Esophagus muscularis mucosa (tissue), 4 donors: Measurements from ENCODE around the gene IL21R. TPM values are rescaled to one million over a fixed set of nuclear protein-coding genes. Genes with fewer than 3 reads are reported as not detected.

ENCODE experiments used
- DNase-seq: peaks from one replicate; pipeline ENCODE4 v3.0.0-alpha.2; 2017; ENCODE audit errors: extremely low spot score
- H3K27ac ChIP-seq, 4 donors: fragments of 200-600 bp; sonication (generic); replicated peaks in 1 of 4; 1 replicate in 3 of 4; 2 replicates in 1 of 4; pipeline ENCODE4 v1.5.1; 2016 to 2019; ENCODE audit warnings: mild to moderate bottlenecking in 1 of 4
- H3K27me3 ChIP-seq, 4 donors: fragments of 200-600 bp; sonication (generic); one replicate each; pipeline versions ENCODE4 v1.5.1 to v1.6.0; 2016 to 2019
- H3K36me3 ChIP-seq, 4 donors: fragments of 200-600 bp; sonication (generic); one replicate each; pipeline ENCODE4 v1.5.1; 2016 to 2019
- H3K4me1 ChIP-seq, 4 donors: fragments of 200-600 bp; sonication (generic); one replicate each; pipeline ENCODE4 v1.5.1; 2016 to 2019
- H3K4me3 ChIP-seq, 4 donors: fragments of 200-600 bp; sonication (generic); 1 replicate in 2 of 4; 2 replicates in 2 of 4; pipeline ENCODE4 v1.5.1; 2016 to 2019; ENCODE audit warnings: mild to moderate bottlenecking in 4 of 4, moderate library complexity in 1 of 4
- H3K9me3 ChIP-seq, 4 donors: fragments of 200-600 bp; sonication (generic); 1 replicate in 3 of 4; 2 replicates in 1 of 4; pipeline ENCODE4 v1.5.1; 2016 to 2019
- EP300 ChIP-seq: sonication (generic); formaldehyde crosslinking; IDR thresholded peaks from one replicate; pipeline ENCODE4 v1.6.1; 2017; ENCODE audit warnings: antibody characterized with exemption
- POLR2A ChIP-seq: fragments of 450-650 bp; IDR thresholded peaks from one replicate; pipeline ENCODE4 v1.6.1; 2017; ENCODE audit warnings: antibody characterized with exemption, moderate library complexity, mild to moderate bottlenecking, low read depth
- POLR2AphosphoS5 ChIP-seq, 2 donors: sonication (generic); formaldehyde crosslinking; IDR thresholded peaks; one replicate each; pipeline ENCODE4 v1.6.1; 2017; ENCODE audit warnings: antibody characterized with exemption in 2 of 2
- WGBS: methylation state at CpG from one replicate; pipeline ENCODE4 v1.1.5; 2018; 5-methylcytosine and 5-hydroxymethylcytosine counted together
- intact Hi-C: fragments of 100-400 bp; cut with DNase I; formaldehyde crosslinking; loops from one replicate; pipeline ENCODE4 v1.15.1; 2023
- total RNA-seq, 4 donors: library from RNA; depleted of rRNA; stranded (reverse); fragments of >200 nt; gene quantifications; one replicate each; pipeline versions ENCODE4 v1.1.0 to v1.2.1, GENCODE V29; 2016
- TF ChIP-seq, protein P1 (sequence below), 3 experiments: fragments of 200-600 bp in 2 of 3; fragments of 450-650 bp in 1 of 3; sonication (generic) in 2 of 3; IDR thresholded peaks; one replicate each; pipeline ENCODE4 v1.5.1; 2017 to 2019; ENCODE audit warnings: antibody characterized with exemption in 3 of 3, mild to moderate bottlenecking in 2 of 3, moderate library complexity in 1 of 3

The IL21R gene
- total RNA-seq, 4 donors from 2014 or later = under 0.01 to 0.50 (median 0.17) TPM; not detected in 1

DNA sequence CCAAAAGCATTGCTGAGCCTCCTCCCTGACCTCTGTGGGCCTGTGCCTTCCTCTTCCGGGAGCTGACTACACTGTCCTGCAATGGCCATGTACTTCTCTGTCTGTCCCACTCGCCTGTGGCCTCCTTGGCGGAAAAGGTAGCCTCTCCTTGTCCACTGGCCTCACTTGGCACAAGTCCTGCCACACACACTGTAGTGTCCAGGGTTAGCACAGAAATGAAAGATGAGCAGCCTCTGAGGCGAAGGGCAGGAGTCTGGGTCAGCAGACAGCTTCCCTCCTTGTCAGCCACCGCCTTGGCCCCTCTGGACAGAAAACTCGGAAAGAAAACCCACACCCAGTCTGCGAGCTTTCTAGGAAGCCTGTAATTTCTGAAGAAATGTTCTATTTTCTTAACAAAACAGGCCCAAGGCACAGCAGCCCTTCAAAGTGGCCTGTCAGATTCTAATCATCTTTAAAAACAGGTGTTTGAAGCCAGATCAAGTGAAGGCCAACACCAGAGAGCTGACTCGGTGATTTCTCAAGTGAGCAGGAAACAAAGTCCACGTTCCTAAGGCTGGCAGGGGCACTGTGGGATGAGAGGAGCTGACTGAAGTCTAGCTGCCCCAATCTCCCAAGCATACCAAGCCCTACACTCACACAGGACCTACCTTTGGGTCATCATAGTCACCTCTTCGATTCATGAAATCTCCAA is 80.6 kb downstream of the IL21R start:
- WGBS = 91% methylated on average over 10 of the region's 10 CpGs

GRCh38 chr16:27483088-27483437 is 81.1 kb downstream of the IL21R start:
- TF ChIP-seq POLR2AphosphoS5 (IDR thresholded peaks at IDR 0.05) (no peak), EP300 (no peak), POLR2A (no peak)
- TF ChIP-seq, protein P1, sequence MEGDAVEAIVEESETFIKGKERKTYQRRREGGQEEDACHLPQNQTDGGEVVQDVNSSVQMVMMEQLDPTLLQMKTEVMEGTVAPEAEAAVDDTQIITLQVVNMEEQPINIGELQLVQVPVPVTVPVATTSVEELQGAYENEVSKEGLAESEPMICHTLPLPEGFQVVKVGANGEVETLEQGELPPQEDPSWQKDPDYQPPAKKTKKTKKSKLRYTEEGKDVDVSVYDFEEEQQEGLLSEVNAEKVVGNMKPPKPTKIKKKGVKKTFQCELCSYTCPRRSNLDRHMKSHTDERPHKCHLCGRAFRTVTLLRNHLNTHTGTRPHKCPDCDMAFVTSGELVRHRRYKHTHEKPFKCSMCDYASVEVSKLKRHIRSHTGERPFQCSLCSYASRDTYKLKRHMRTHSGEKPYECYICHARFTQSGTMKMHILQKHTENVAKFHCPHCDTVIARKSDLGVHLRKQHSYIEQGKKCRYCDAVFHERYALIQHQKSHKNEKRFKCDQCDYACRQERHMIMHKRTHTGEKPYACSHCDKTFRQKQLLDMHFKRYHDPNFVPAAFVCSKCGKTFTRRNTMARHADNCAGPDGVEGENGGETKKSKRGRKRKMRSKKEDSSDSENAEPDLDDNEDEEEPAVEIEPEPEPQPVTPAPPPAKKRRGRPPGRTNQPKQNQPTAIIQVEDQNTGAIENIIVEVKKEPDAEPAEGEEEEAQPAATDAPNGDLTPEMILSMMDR (IDR thresholded peaks at IDR 0.05) = no peak
- no peaks in the 10 kb centered on the region for H3K9me3 ChIP-seq
- no peak overlapping the region for H3K4me3 ChIP-seq
- WGBS = 92% methylated on average over 5 of the region's 5 CpGs
- intact Hi-C loops = no loop called here
- H3K4me1 ChIP-seq = no peaks in the 10 kb centered on the region
- DNase-seq = no peak
- peaks cover 85 to 100% (median 95%) of the 10 kb centered on the region in 4 donors for H3K36me3 ChIP-seq
- H3K27me3 ChIP-seq = no peaks in the 10 kb centered on the region
- no peak overlapping the region for H3K27ac ChIP-seq

More for the DNA sequence above, 80.6 kb downstream of the IL21R start:
- no peaks in the 10 kb centered on the region for H3K9me3 ChIP-seq
- H3K27ac ChIP-seq = no peak overlapping the region
- H3K4me1 ChIP-seq = no peaks in the 10 kb centered on the region
- intact Hi-C loops = no loop called here
- TF ChIP-seq, protein P1 (IDR thresholded peaks at IDR 0.05) = no peak
- TF ChIP-seq POLR2A (no peak), EP300 (no peak), POLR2AphosphoS5 (IDR thresholded peaks at IDR 0.05) (no peak)
- H3K27me3 ChIP-seq = no peaks in the 10 kb centered on the region
- DNase-seq = no peak
- peaks cover 85 to 100% (median 95%) of the 10 kb centered on the region in 4 donors for H3K36me3 ChIP-seq
- no peak overlapping the region for H3K4me3 ChIP-seq

DNA sequence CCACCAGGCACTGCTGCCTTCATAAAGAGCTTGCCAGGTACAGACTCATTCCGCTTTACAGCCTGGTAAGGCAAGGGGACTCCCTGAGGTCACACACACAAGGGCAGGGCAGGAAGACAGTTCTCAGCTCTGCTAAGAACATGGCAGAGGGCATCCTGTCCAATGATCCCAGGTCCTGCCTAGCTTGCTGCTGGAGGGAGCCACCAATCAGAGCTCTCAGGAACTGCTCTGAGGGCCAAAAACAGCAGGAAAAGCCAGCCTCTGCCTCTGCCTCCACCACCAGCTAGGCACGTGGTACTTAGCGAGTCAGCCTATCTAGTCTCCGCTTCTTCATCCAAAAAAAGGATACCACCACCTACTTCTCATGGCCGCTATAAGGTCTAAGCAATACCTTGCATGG is 81.7 kb downstream of the IL21R start:
- no peaks in the 10 kb centered on the region for H3K9me3 ChIP-seq
- intact Hi-C loops = no loop called here
- H3K4me3 ChIP-seq = no peak overlapping the region
- no peaks in the 10 kb centered on the region for H3K27me3 ChIP-seq
- no peak overlapping the region for H3K27ac ChIP-seq
- TF ChIP-seq EP300 (no peak), POLR2A (no peak), POLR2AphosphoS5 (IDR thresholded peaks at IDR 0.05) (no peak)
- TF ChIP-seq, protein P1 (IDR thresholded peaks at IDR 0.05) = no peak
- 94% methylated on average over 4 of the region's 5 CpGs for WGBS
- no peak for DNase-seq
- peaks cover 85 to 100% (median 95%) of the 10 kb centered on the region in 4 donors for H3K36me3 ChIP-seq
- no peaks in the 10 kb centered on the region for H3K4me1 ChIP-seq

DNA sequence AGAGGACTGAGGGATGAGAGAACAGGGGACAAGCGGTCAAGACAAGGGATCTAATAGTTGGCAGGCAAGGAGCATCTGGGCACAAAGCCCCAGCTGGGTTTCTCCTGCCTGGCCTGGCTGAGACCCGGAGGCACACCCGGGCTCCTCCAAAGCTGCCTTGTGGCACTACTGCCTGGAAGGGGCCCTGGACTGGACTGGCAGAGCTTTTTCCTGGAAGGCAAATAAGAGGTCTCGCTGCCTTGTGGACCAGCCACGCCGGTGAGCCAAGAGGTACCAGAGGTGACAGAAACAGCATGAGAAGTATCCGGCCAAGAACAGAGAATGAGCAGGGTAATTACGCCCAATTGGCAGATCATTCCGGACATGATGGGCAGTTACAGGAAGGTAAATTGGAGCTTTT is 83.2 kb downstream of the IL21R start:
- Histone ChIP-seq H3K27ac (no peak overlapping the region), H3K9me3 (no peaks in the 10 kb centered on the region), H3K4me3 (no peak overlapping the region), H3K27me3 (no peaks in the 10 kb centered on the region), H3K4me1 (no peaks in the 10 kb centered on the region), H3K36me3 (peaks cover 97 to 100% (median 100%) of the 10 kb centered on the region in 4 donors)
- TF ChIP-seq POLR2A (no peak), EP300 (no peak), POLR2AphosphoS5 (IDR thresholded peaks at IDR 0.05) (no peak)
- TF ChIP-seq, protein P1 (IDR thresholded peaks at IDR 0.05) = no peak
- intact Hi-C loops = no loop called here
- DNase-seq = no peak
- 93% methylated on average over 9 of the region's 9 CpGs for WGBS

GRCh38 chr16:27485811-27486210 is 83.8 kb downstream of the IL21R start:
- TF ChIP-seq EP300 (no peak), POLR2A (no peak), POLR2AphosphoS5 (IDR thresholded peaks at IDR 0.05) (no peak)
- TF ChIP-seq, protein P1 (IDR thresholded peaks at IDR 0.05) = no peak
- H3K4me3 ChIP-seq = no peak overlapping the region
- H3K27ac ChIP-seq = no peak overlapping the region
- DNase-seq = no peak
- H3K4me1 ChIP-seq = no peaks in the 10 kb centered on the region
- H3K9me3 ChIP-seq = no peaks in the 10 kb centered on the region
- 92% methylated on average over 11 of the region's 11 CpGs for WGBS
- peaks cover 95 to 100% (median 100%) of the 10 kb centered on the region in 4 donors for H3K36me3 ChIP-seq
- H3K27me3 ChIP-seq = no peaks in the 10 kb centered on the region
- intact Hi-C loops = no loop called here
